Right atrium auricular region (tissue), 2 donors: Measurements from ENCODE around the gene CDCA7. TPM values are rescaled to one million over a fixed set of nuclear protein-coding genes. Genes with fewer than 3 reads are reported as not detected.

Source experiments
- DNase-seq: peaks from one replicate; pipeline ENCODE4 v3.0.0-alpha.2; 2019; ENCODE audit warnings: low spot score
- H3K27ac ChIP-seq, 2 donors: fragments of 200-600 bp; sonication (generic); 1 replicate in 1 of 2; 2 replicates in 1 of 2; pipeline ENCODE4 v1.5.1; 2016 to 2019
- H3K27me3 ChIP-seq, 2 donors: fragments of 200-600 bp; sonication (generic); one replicate each; pipeline versions ENCODE4 v1.5.1 to v1.6.0; 2017 to 2019
- H3K36me3 ChIP-seq: fragments of 200-600 bp; sonication (generic); one replicate; pipeline ENCODE4 v1.5.1; 2016
- H3K4me1 ChIP-seq, 2 donors: fragments of 200-600 bp; sonication (generic); one replicate each; pipeline versions ENCODE4 v1.5.1 to v1.6.0; 2017 to 2019
- H3K4me3 ChIP-seq, 2 donors: fragments of 200-600 bp; sonication (generic); 1 replicate in 1 of 2; 2 replicates in 1 of 2; pipeline ENCODE4 v1.5.1; 2017 to 2019; ENCODE audit warnings: mild to moderate bottlenecking in 1 of 2, moderate library complexity in 1 of 2
- H3K9me3 ChIP-seq, 2 donors: fragments of 200-600 bp; sonication (generic); one replicate each; pipeline ENCODE4 v1.5.1; 2019
- CTCF ChIP-seq, 2 donors: fragments of 200-600 bp; sonication (generic); IDR thresholded peaks; one replicate each; pipeline ENCODE4 v1.5.1; 2019; ENCODE audit warnings: antibody characterized with exemption in 2 of 2
- total RNA-seq, 2 donors: library from RNA; depleted of rRNA; stranded (reverse); fragments of >200 nt; gene quantifications; one replicate each; pipeline ENCODE4 v1.1.0, GENCODE V29; 2016

Gene CDCA7
- total RNA-seq, 2 donors from 2014 or later, result 0.48 TPM; not detected in 1

- peaks cover 0 to 20% of the 10 kb centered on the region in 2 donors for H3K4me1 ChIP-seq
- peak overlapping the region in 1 of 2 donors; percentile 37 for H3K27ac ChIP-seq
- H3K4me3 ChIP-seq, result peak overlapping the region; percentile 47 to 63
- no peaks in the 10 kb centered on the region for H3K36me3 ChIP-seq
- H3K9me3 ChIP-seq, result no peaks in the 10 kb centered on the region
- no peak for TF ChIP-seq CTCF (IDR thresholded peaks at IDR 0.05)
- H3K27me3 ChIP-seq, result peaks cover 0 to 7% of the 10 kb centered on the region in 2 donors
- no peak for DNase-seq
Measured at GRCh38 chr2:173354073-173354581, 545 bp upstream of the CDCA7 start.

- H3K9me3 ChIP-seq, result no peaks in the 10 kb centered on the region
- peaks cover 0 to 20% of the 10 kb centered on the region in 2 donors for H3K4me1 ChIP-seq
- no peak for DNase-seq
- H3K4me3 ChIP-seq, result peak overlapping the region; percentile 47 to 63
- no peak for TF ChIP-seq CTCF (IDR thresholded peaks at IDR 0.05)
- no peaks in the 10 kb centered on the region for H3K36me3 ChIP-seq
- peaks cover 0 to 7% of the 10 kb centered on the region in 2 donors for H3K27me3 ChIP-seq
- peak overlapping the region; percentile 37 to 46 for H3K27ac ChIP-seq
Measured at GRCh38 chr2:173355132-173355865, 627 bp downstream of the CDCA7 start.

- Histone ChIP-seq H3K36me3 (no peaks in the 10 kb centered on the region), H3K27me3 (peaks cover 0 to 7% of the 10 kb centered on the region in 2 donors), H3K4me1 (peaks cover 0 to 20% of the 10 kb centered on the region in 2 donors), H3K9me3 (no peaks in the 10 kb centered on the region), H3K27ac (no peak overlapping the region), H3K4me3 (peak overlapping the region; percentile 47 to 63)
- TF ChIP-seq CTCF (IDR thresholded peaks at IDR 0.05), result no peak
- no peak for DNase-seq
Measured at GRCh38 chr2:173355866-173356508, 1.3 kb downstream of the CDCA7 start.

- no peak for TF ChIP-seq CTCF (IDR thresholded peaks at IDR 0.05)
- DNase-seq, result no peak
- Histone ChIP-seq H3K36me3 (no peaks in the 10 kb centered on the region), H3K4me3 (no peak overlapping the region), H3K27me3 (peaks cover 0 to 7% of the 10 kb centered on the region in 2 donors), H3K27ac (no peak overlapping the region), H3K4me1 (peaks cover 0 to 20% of the 10 kb centered on the region in 2 donors), H3K9me3 (no peaks in the 10 kb centered on the region)
Measured at GRCh38 chr2:173357346-173357745, 2.7 kb downstream of the CDCA7 start.

- Histone ChIP-seq H3K36me3 (no peaks in the 10 kb centered on the region), H3K9me3 (no peaks in the 10 kb centered on the region), H3K27me3 (peaks cover 0 to 4% of the 10 kb centered on the region in 2 donors), H3K4me1 (peaks cover 0 to 20% of the 10 kb centered on the region in 2 donors), H3K27ac (no peak overlapping the region), H3K4me3 (no peak overlapping the region)
- TF ChIP-seq CTCF (IDR thresholded peaks at IDR 0.05), result no peak
- DNase-seq, result no peak
Measured at GRCh38 chr2:173358616-173359015, 3.9 kb downstream of the CDCA7 start.
